NB4 (cell line): ENCODE measurements around the gene ERVH48-1.

Experiments
- MYC ChIP-seq: IDR thresholded peaks from 2 replicates; pipeline ENCODE4 v1.6.1; 2011; ENCODE audit warnings: low read depth, low read length
- POLR2A ChIP-seq: IDR thresholded peaks from 2 replicates; pipeline ENCODE4 v1.6.1; 2011; ENCODE audit warnings: mild to moderate bottlenecking; ENCODE audit not compliant: insufficient read length; ENCODE audit errors: extremely low read depth
- TF ChIP-seq, protein P1 (sequence below): IDR thresholded peaks from one replicate; pipeline ENCODE4 v1.5.1; 2012; ENCODE audit warnings: low read depth, low read length
- TF ChIP-seq, protein P2 (sequence below): IDR thresholded peaks from 2 replicates; pipeline ENCODE4 v1.6.1; 2011; ENCODE audit warnings: low read depth, low read length

- TF ChIP-seq, protein P1, sequence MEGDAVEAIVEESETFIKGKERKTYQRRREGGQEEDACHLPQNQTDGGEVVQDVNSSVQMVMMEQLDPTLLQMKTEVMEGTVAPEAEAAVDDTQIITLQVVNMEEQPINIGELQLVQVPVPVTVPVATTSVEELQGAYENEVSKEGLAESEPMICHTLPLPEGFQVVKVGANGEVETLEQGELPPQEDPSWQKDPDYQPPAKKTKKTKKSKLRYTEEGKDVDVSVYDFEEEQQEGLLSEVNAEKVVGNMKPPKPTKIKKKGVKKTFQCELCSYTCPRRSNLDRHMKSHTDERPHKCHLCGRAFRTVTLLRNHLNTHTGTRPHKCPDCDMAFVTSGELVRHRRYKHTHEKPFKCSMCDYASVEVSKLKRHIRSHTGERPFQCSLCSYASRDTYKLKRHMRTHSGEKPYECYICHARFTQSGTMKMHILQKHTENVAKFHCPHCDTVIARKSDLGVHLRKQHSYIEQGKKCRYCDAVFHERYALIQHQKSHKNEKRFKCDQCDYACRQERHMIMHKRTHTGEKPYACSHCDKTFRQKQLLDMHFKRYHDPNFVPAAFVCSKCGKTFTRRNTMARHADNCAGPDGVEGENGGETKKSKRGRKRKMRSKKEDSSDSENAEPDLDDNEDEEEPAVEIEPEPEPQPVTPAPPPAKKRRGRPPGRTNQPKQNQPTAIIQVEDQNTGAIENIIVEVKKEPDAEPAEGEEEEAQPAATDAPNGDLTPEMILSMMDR = no peak
- TF ChIP-seq POLR2A (no peak), MYC (no peak)
- TF ChIP-seq, protein P2, sequence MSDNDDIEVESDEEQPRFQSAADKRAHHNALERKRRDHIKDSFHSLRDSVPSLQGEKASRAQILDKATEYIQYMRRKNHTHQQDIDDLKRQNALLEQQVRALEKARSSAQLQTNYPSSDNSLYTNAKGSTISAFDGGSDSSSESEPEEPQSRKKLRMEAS = no peak
Observed at GRCh38 chr21:42956824-42957630, 31.6 kb upstream of the ERVH48-1 start.
